Measurements from ENCODE around the gene GALNT18.

DNA sequence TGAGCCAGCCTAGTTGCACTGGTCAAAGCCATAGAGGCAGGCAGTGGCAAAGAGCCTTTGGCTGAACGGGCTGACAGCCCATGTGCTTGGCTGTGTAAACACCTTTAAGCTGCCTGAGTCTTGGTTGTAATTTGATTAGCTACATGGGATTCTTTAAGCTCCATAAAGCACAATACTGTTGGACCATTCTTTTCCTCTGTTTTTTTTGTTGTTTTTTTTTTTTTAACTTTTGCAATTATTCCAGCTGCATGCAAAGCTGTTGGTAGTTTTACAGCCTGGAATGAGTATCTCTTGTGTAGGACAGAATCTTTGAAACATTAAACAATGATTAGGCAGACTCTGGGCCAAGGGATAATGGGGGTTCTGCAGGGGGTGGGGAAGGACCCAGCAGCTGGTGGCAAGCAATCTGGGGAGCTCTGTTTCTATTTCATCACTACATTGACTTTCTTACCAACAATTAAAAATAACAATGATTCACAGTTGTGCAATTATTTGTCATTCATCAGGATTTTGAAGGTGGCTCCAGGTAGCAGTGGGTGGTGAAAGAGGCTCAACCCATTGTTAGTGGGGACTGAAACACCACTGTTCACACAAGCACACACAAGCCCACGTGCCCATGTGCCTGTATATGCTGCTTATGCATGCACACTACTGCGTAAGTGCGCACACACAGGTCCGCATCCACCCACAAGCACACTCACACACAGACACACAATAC is 199.2 kb downstream of the GALNT18 start:
- TF ChIP-seq, protein P1, sequence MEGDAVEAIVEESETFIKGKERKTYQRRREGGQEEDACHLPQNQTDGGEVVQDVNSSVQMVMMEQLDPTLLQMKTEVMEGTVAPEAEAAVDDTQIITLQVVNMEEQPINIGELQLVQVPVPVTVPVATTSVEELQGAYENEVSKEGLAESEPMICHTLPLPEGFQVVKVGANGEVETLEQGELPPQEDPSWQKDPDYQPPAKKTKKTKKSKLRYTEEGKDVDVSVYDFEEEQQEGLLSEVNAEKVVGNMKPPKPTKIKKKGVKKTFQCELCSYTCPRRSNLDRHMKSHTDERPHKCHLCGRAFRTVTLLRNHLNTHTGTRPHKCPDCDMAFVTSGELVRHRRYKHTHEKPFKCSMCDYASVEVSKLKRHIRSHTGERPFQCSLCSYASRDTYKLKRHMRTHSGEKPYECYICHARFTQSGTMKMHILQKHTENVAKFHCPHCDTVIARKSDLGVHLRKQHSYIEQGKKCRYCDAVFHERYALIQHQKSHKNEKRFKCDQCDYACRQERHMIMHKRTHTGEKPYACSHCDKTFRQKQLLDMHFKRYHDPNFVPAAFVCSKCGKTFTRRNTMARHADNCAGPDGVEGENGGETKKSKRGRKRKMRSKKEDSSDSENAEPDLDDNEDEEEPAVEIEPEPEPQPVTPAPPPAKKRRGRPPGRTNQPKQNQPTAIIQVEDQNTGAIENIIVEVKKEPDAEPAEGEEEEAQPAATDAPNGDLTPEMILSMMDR (IDR thresholded peaks at IDR 0.05; ENCODE audit: extremely low read depth in 1 of 2, insufficient read depth in 1 of 2, low read depth in 1 of 2, low read length in 2 of 2), result no peak
- TF ChIP-seq POLR2AphosphoS5 (IDR thresholded peaks at IDR 0.05; ENCODE audit: insufficient read depth, low read depth, low read length) (no peak), EZH2 (IDR thresholded peaks at IDR 0.05; ENCODE audit: borderline replicate concordance, low read depth, low read length, severe bottlenecking) (no peak), MYC (IDR thresholded peaks at IDR 0.05; ENCODE audit: low read depth, low read length) (no peak), POLR2A (IDR thresholded peaks at IDR 0.05; ENCODE audit: low read depth, low read length) (no peak), GATA2 (IDR thresholded peaks at IDR 0.05; ENCODE audit: insufficient read depth, insufficient read length, low read depth, low read length) (no peak), FOS (IDR thresholded peaks at IDR 0.05; ENCODE audit: borderline replicate concordance, insufficient read depth, low read length) (no peak)
- TF ChIP-seq, protein P2, sequence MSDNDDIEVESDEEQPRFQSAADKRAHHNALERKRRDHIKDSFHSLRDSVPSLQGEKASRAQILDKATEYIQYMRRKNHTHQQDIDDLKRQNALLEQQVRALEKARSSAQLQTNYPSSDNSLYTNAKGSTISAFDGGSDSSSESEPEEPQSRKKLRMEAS (IDR thresholded peaks at IDR 0.05; ENCODE audit: insufficient read depth, insufficient read length), result no peak

Measured in endothelial cell of umbilical vein (primary cell).